ENCODE data around the gene PHC2. TPM values are rescaled to one million over a fixed set of nuclear protein-coding genes. Genes with fewer than 3 reads are reported as not detected.
A peak's percentile ranks its signal among the peaks of the same experiment; 100 is the strongest.

Gene PHC2
- total RNA-seq, 1 experiment from 2014 or later = 46.3 TPM

- no peak for DNase-seq (ENCODE audit: extremely low read depth, low read depth)
Measured at GRCh38 chr1:33353531-33353930, 77.4 kb downstream of the PHC2 start.

- DNase-seq (ENCODE audit: extremely low read depth, low read depth) = no peak
Measured at GRCh38 chr1:33351281-33351660, 79.6 kb downstream of the PHC2 start.

GRCh38 chr1:33350611-33351280 is 80.1 kb downstream of the PHC2 start:
- no peak for DNase-seq (ENCODE audit: extremely low read depth, low read depth)

DNA sequence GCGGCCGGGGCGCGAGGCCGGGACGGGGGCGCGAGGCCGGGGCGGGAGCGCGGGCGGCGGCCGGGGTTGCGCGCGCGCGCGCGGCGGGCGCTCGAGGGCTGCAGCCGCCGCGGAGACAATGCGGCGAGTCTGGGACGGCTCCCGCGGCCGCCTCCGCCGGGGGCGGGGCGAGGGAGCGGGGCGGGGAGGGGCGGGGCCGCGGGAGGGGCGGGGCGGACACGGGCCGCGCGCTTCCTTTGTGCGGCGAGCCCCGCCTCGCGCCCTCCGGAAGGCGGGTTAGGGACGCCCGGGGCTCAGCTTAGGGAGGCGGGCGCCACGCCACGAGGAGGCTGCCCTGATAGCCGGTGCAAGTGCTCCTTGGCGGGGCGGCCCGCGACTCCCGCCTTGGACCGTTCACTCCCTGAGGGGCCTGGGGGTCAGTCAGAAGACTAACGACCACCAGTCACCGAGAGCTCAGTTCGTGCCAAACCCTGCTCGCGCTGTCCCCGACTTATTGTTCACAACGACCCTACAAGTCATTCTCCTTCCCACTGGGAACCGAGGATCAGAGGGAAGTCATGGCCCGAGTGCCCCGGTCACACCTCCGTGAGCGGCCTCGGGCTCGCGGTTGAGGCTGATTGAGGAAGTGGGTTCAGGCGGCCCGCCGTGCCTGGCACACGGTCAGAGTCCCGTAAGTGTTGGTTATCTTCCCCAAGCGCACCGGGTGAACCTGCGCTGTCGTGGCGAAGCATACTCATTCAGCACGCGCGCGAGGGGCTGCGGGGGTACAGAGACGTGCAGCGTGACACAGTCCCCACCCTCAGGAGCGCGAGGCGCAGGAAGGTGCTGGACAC is 80.9 kb downstream of the PHC2 start:
- peak; percentile 71 for DNase-seq (ENCODE audit: extremely low read depth, low read depth)

DNA sequence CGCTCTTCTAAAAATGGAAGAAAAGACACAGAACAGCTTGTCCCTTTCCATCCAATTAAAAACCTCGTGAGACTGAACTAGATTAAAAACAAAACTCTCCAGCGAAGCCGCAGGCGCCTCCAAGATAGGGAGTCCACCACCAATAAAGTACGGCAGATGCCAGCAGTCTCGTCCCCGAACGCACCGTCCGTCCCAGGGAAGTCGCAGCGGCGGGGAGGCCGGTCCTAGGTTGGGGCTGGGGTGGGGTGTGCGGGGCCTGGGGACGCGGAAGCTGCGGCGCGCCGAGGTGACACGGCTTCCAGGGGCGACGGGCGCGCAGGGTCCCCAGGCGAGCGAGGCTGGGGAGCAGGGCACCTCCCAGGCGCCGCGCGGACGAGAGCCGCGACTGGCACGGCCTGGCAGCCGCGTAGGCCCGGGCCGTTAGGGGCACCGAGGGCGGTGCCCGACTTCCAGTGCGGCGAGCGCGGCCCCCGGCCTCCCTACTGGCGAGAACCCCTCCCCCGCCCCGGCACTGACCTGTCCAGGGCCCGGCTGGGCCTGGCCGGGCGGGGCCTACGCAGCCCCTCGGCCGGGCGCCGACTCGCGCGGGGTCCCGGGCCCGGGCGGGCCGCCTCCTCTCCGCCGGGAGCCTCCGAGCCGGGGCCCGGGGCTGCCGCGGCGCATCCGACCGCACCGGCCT is 81.7 kb downstream of the PHC2 start:
- peak; percentile 24 for DNase-seq (ENCODE audit: extremely low read depth, low read depth)

DNA sequence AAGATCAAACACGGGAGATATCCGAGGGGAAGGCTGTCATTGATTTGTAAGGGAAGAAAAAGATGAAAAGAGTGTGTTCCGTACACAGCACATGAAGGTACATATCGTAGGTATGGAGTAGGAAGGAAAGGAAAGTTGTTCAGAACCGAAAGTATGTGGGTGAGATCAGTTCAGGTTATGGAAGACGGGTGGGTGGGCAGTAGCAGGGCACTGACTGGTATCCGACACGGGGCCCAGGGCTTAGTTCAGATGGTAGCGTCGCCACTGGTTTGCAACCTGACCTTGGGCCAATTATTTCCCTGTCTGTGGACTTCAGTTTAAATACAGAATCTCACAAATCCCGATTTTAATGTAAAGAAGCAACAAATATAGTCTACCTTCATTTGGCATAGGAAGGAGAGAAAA is 82.2 kb downstream of the PHC2 start:
- no peak for DNase-seq (ENCODE audit: extremely low read depth, low read depth)

GRCh38 chr1:33348194-33348593 is 82.7 kb downstream of the PHC2 start:
- DNase-seq (ENCODE audit: extremely low read depth, low read depth) = no peak

DNA sequence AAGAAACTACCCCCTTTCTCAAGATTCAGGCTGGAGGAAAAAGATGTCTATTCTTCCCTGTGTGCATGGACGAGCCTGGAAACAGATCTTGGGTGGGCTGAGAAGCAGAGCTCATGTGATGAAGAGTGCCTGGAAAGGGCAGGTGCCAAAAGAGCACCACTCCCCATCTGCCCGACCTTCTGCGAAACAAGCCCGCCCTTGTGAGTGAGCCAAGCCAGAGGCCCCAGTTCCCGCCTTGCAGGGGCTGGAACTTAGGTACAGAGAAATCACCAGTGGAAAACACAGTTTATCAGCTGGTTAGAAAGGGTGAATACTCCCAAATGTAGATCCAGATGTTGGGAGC is 83.3 kb downstream of the PHC2 start:
- DNase-seq (ENCODE audit: extremely low read depth, low read depth) = no peak

GRCh38 chr1:33346927-33347649 is 83.8 kb downstream of the PHC2 start:
- DNase-seq (ENCODE audit: extremely low read depth, low read depth) = peak; percentile 36

GRCh38 chr1:33346533-33346926 is 84.4 kb downstream of the PHC2 start:
- DNase-seq (ENCODE audit: extremely low read depth, low read depth) = no peak

DNA sequence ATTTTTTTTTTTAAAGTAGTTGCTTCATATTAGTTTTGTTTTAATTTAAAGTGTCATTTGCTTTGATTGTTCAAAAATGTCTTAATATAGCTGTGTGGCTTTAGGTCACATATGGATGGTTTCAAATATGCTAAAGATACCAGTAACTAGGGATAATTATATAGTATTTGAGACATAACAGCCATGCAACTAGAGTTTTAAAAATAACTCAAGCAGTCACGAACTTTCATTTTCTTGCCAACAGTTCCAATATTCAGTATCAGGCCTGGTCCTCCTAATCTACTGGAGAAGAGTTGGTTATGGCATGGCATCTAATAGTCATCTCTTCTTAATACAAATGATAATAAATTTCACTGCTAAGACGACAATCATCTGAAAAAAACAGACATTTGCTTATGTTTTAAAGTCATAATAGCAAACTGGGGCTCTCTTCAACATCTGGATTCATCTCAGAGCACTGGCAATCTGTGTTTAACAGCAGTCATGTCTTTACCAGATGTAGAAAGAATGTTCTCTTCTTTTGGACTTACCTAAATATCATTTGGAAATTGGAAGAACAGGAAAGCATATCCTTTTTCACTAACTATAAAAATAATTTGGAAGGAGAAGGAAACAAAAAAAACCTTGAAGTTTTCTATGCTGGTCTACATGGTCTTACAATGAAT is 85.9 kb downstream of the PHC2 start:
- DNase-seq (ENCODE audit: extremely low read depth, low read depth) = no peak

GRCh38 chr1:33343539-33343938 is 87.4 kb downstream of the PHC2 start:
- no peak for DNase-seq (ENCODE audit: extremely low read depth, low read depth)

DNA sequence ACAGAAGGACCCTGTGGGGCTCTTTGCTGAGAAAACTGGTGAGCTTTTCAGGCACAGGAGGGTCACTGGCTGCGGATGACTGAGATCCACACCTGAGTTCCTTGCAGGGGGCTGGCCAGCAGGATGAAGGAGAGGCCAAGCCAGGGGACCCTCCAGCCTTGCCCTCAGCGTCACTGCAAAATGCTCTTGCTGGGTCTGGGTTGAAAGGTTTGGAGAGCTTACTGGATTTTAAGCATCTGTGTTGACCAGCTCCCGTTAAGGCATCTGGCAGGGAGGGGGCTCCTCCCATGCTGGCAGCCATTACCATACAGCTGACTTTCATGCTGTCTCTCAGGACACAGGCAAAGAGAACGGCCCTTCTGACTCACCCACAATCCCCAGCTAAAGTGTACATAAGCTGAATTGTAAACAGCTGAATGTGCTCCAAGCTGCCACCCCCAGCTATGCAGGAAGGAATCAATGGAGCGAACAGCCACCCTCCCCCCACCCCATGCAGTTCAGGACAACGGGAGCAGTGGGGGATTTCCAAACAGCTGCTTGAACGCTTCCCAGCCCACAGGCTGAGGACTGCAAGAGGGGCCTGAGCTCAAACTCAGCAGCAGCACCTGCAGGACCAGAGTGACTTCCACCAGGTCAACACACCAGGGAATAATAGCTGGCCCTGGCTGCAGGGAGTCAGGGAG is 88.7 kb downstream of the PHC2 start:
- peak; percentile 36 for DNase-seq (ENCODE audit: extremely low read depth, low read depth)

DNA sequence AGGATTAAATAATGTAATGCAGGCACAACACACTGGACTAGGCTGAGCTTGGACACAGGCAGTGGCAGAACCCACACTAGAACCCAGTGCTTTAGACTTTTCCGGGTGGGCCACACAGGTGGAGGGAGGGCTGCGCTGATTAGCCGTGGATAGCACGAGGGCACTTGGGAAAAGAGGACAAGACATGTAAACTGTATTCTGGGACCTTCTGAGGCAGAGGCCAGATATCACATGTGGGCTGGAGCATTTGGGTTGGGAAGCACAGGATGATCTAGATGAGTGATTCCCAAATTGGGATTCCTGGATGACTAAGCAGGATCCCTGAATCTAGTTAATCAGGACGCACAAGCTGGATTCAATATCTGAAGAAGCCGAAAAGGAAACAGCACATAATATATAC is 89.7 kb downstream of the PHC2 start:
- DNase-seq (ENCODE audit: extremely low read depth, low read depth) = no peak

GRCh38 chr1:33339413-33339812 is 91.5 kb downstream of the PHC2 start:
- DNase-seq (ENCODE audit: extremely low read depth, low read depth) = no peak

- DNase-seq (ENCODE audit: extremely low read depth, low read depth) = no peak
Measured at GRCh38 chr1:33338440-33339211, 92.3 kb downstream of the PHC2 start.

- DNase-seq (ENCODE audit: extremely low read depth, low read depth) = no peak
Measured at GRCh38 chr1:33338048-33338439, 92.9 kb downstream of the PHC2 start.

DNA sequence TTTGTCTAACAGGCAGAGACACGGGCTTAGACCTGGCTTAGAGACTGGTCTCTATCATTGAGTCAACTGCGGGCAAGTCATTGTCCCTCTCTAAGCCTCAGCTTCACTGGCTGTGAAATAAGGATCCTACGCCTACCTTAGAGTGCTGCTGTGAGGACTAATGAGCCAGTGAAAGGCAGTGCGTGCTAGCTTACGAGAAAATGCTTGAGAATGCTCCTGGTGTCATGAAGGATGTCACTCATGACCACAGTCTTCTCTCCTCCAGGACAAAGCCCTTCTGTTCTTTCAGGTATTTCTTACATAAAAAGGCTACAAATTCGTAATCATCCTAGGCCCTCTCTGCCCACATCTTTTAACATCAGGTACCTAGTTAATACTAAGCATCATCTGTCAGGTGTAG is 93.5 kb downstream of the PHC2 start:
- no peak for DNase-seq (ENCODE audit: extremely low read depth, low read depth)

DNA sequence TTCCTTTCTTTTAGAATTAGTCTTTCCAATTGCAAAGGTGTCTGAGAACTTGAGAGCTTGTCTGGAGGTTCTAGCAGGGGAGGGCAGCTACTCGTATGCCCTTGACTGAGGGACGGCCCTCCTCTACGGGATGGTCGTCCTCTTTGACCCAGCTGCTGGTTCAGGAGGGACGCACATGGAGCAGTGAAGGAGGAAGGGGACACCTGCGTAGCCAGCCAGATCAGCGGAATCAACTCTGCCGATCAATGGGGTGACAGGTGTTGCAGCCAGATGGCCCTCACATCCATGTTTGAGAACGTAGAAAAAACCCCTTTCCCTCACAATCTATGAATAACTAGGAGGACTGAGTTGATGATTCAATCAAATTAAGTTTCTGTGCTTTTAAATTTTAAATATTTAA is 94.3 kb downstream of the PHC2 start:
- no peak for DNase-seq (ENCODE audit: extremely low read depth, low read depth)

All from NCI-H460 (cell line).